ENCODE measurements around the gene DNAAF9. TPM values are rescaled to one million over a fixed set of nuclear protein-coding genes. Genes with fewer than 3 reads are reported as not detected.

Gene DNAAF9
- total and polyA plus RNA-seq, 2 of the 8 experiments (the other 6 are each of a cell fraction or from before 2014, with no cell fraction given): 2.6 to 5.7 TPM

DNA sequence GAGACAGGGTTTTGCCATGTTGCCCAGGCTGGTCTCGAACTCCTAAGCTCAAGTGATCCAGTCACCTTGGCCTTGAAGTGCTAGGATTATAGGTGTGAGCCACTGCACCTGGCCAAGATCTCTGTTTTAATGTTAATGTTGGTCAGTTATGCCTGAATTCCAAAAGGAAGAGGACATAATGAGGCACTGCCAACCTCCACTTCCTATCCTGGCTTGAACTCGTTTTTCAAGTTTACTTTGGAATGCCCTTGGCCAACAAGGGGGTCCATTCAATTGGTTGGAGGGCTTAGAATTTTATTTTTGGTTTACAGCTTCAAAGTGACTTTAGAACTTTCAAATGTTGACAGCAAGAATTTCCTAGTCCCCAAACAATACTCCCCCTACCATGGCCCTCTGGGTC lies 29.8 kb downstream of the DNAAF9 start:
- FAIRE-seq (no peak), DNase-seq (ENCODE audit: low read depth in 1 of 2, low spot score in 2 of 2) (no peak)
- 0 out of 7 replicates have a peak, but pooled peaks cover 0 to 2% (median 0%) of the 10 kb centered on the region in 4 experiments for H3K27me3 ChIP-seq (replicated peaks in 1 of 4; ENCODE audit: control insufficient read depth in 3 of 4, extremely low read depth in 1 of 4, insufficient read depth in 3 of 4, low read length in 3 of 4)
- H3K4me3 ChIP-seq (ENCODE audit: extremely low read depth in 1 of 4, insufficient read depth in 2 of 4, low read depth in 3 of 4, low read length in 4 of 4): no peak overlapping the region
- H2AK5ac ChIP-seq (ENCODE audit: low read depth, low read length): no peak overlapping the region
- no peak overlapping the region for H2BK120ac ChIP-seq (replicated peaks; ENCODE audit: low read depth, low read length)
- no peaks in the 10 kb centered on the region for H4K20me1 ChIP-seq (replicated peaks in 1 of 2; ENCODE audit: control insufficient read depth in 1 of 2, insufficient read depth in 2 of 2, low read length in 2 of 2)
- H2AFZ ChIP-seq (ENCODE audit: low read length): no peak overlapping the region
- peaks cover 2 to 17% (median 8%) of the 10 kb centered on the region in 4 experiments; a peak in 5 of 8 replicates for H3K36me3 ChIP-seq (ENCODE audit: control insufficient read depth in 2 of 4, insufficient read depth in 4 of 4, low read length in 3 of 4)
- H4K5ac ChIP-seq (ENCODE audit: insufficient read length, low read depth, low read length): no peak overlapping the region
- H3K4me2 ChIP-seq (ENCODE audit: insufficient read depth in 1 of 2, low read depth in 2 of 2, low read length in 2 of 2): 0 out of 4 replicates have a peak overlapping the region, but pooled peaks of 1 of the 2 experiments have one; percentile 18
- no peaks in the 10 kb centered on the region for H3K23me2 ChIP-seq (ENCODE audit: low read depth, low read length)
- no peak overlapping the region for H2BK5ac ChIP-seq (ENCODE audit: low read depth, low read length)
- H3K4me1 ChIP-seq (replicated peaks in 1 of 4; ENCODE audit: control insufficient read depth in 3 of 4, insufficient read depth in 4 of 4, low read length in 3 of 4): peaks cover 0 to 4% (median 0%) of the 10 kb centered on the region in 4 experiments; a peak in 1 of 7 replicates
- no peak overlapping the region for H3K23ac ChIP-seq (ENCODE audit: insufficient read length)
- no peak overlapping the region for H3K27ac ChIP-seq (ENCODE audit: low read depth, low read length)
- no peak overlapping the region for H3K4ac ChIP-seq (replicated peaks; ENCODE audit: insufficient read length, low read depth, low read length)
- 78% methylated on average over 2 of the region's 2 CpGs; no CpG with 5 or more reads in 1 of the 2 experiments for WGBS, 2 experiments (ENCODE audit: extremely low coverage in 1 of 2, insufficient coverage in 1 of 2, insufficient read length in 1 of 2, insufficient replicate concordance in 2 of 2, low coverage in 1 of 2, low lambda C conversion rate in 2 of 2, missing lambda C conversion rate in 1 of 2)
- H2BK15ac ChIP-seq (ENCODE audit: low read length): no peak overlapping the region
- no peak overlapping the region for H2BK20ac ChIP-seq (ENCODE audit: low read length)
- H3K14ac ChIP-seq (ENCODE audit: insufficient read length): no peak overlapping the region
- H4K8ac ChIP-seq (ENCODE audit: extremely low read depth, insufficient read depth, low read length): no peak overlapping the region
- ChIA-PET CTCF (ENCODE audit: partially characterized antibody) (no interaction called here), POLR2A (ENCODE audit: partially characterized antibody) (interaction anchor here (0.9 kb wide), 1 partner anchor 27 kb away, joined by 6 read pairs; no protein-coding TSS in a partner anchor)
- H2BK12ac ChIP-seq (ENCODE audit: low read depth, low read length): no peak overlapping the region
- H3K56ac ChIP-seq (replicated peaks; ENCODE audit: insufficient read length, low read depth, low read length): no peak overlapping the region
- no peak overlapping the region for H3K18ac ChIP-seq (ENCODE audit: extremely low read depth, low read length)
- H3K79me2 ChIP-seq (ENCODE audit: control insufficient read depth in 1 of 2, insufficient read depth in 2 of 2, low read length in 2 of 2): no peaks in the 10 kb centered on the region
- no peak overlapping the region for H3K9ac ChIP-seq (replicated peaks in 1 of 4; ENCODE audit: extremely low read depth in 1 of 4, low read depth in 3 of 4, low read length in 3 of 4)
- H3K9me3 ChIP-seq (ENCODE audit: insufficient read depth in 2 of 2, low read depth in 1 of 2, low read length in 1 of 2): peaks cover 0 to 3% of the 10 kb centered on the region in 2 experiments; a peak in 1 of 4 replicates
- no peaks in the 10 kb centered on the region; the same call in 1 of the 2 replicates for H3K79me1 ChIP-seq (ENCODE audit: low read depth, low read length)
- H4K91ac ChIP-seq (replicated peaks; ENCODE audit: insufficient read length, low read length): no peak overlapping the region
- TF ChIP-seq TBP (IDR thresholded peaks at IDR 0.05; ENCODE audit: low read depth, low read length) (no peak), YY1 (IDR thresholded peaks at IDR 0.05; ENCODE audit: low read depth, low read length) (no peak), TCF12 (IDR thresholded peaks at IDR 0.05; ENCODE audit: low read depth, low read length) (0 out of 2 replicates have a peak, but pooled peaks have one; percentile 49), HDAC6 (IDR thresholded peaks at IDR 0.05; ENCODE audit: low read depth, low read length) (no peak), FOSL1 (IDR thresholded peaks at IDR 0.05; ENCODE audit: insufficient read depth, low read depth, low read length) (no peak), GABPA (IDR thresholded peaks at IDR 0.05; ENCODE audit: borderline replicate concordance, insufficient read depth, low read length) (no peak), EZH2 (IDR thresholded peaks at IDR 0.05; ENCODE audit: low read depth, low read length, severe bottlenecking) (no peak), SP1 (IDR thresholded peaks at IDR 0.05; ENCODE audit: low read depth, low read length) (0 out of 2 replicates have a peak, but pooled peaks have one; percentile 57), RNF2 (IDR thresholded peaks at IDR 0.05; ENCODE audit: borderline replicate concordance, low read depth, low read length, missing control alignments, poor library complexity, severe bottlenecking) (no peak), BACH1 (IDR thresholded peaks at IDR 0.05; ENCODE audit: low read length) (no peak)
- TF ChIP-seq, protein P1, sequence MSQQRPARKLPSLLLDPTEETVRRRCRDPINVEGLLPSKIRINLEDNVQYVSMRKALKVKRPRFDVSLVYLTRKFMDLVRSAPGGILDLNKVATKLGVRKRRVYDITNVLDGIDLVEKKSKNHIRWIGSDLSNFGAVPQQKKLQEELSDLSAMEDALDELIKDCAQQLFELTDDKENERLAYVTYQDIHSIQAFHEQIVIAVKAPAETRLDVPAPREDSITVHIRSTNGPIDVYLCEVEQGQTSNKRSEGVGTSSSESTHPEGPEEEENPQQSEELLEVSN (IDR thresholded peaks at IDR 0.05): no peak
